Mesothelial cell of epicardium (in vitro differentiated cells): ENCODE data around the gene RBM26. TPM values are rescaled to one million over a fixed set of nuclear protein-coding genes. Genes with fewer than 3 reads are reported as not detected.

Experiments used
- DNase-seq, 2 experiments: peaks; one replicate each; pipeline ENCODE4 v3.0.0; 2021; ENCODE audit warnings: low spot score in 2 of 2; ENCODE audit not compliant: unreplicated experiment in 2 of 2
- H3K27ac Mint-ChIP-seq: 2 replicates; pipeline ENCODE4 v1.8.0; 2021; ENCODE audit warnings: mixed read lengths
- H3K27me3 Mint-ChIP-seq: 2 replicates; pipeline ENCODE4 v1.8.0; 2021; ENCODE audit warnings: low read depth, mixed read lengths
- H3K36me3 Mint-ChIP-seq: 2 replicates; pipeline ENCODE4 v1.8.0; 2021; ENCODE audit warnings: mixed read lengths
- H3K4me1 Mint-ChIP-seq: 2 replicates; pipeline ENCODE4 v1.8.0; 2021; ENCODE audit warnings: mixed read lengths
- H3K4me3 Mint-ChIP-seq: 2 replicates; pipeline ENCODE4 v1.8.0; 2021; ENCODE audit warnings: mild to moderate bottlenecking, moderate library complexity, mixed read lengths
- H3K9me3 Mint-ChIP-seq: 2 replicates; pipeline ENCODE4 v1.8.0; 2021; ENCODE audit warnings: mixed read lengths
- CTCF ChIP-seq: fragments of 200-600 bp; sonication (generic); IDR thresholded peaks from one replicate; pipeline ENCODE4 v1.5.0; 2021; ENCODE audit warnings: antibody characterized with exemption; ENCODE audit not compliant: unreplicated experiment
- total RNA-seq: library from RNA; stranded (reverse); gene quantifications from 3 replicates; pipeline ENCODE4 v1.2.1, GENCODE V29; 2021

The RBM26 gene
- total RNA-seq, 1 donor from 2014 or later = 87.3 TPM

- Mint-ChIP-seq H3K27me3 (no peaks in the 10 kb centered on the region), H3K4me3 (no peak overlapping the region), H3K27ac (no peak overlapping the region), H3K36me3 (no peaks in the 10 kb centered on the region), H3K9me3 (no peaks in the 10 kb centered on the region), H3K4me1 (peaks cover 14% of the 10 kb centered on the region)
- no peak for TF ChIP-seq CTCF
- no peak for DNase-seq
These were observed 44.1 kb upstream of the RBM26 start for GRCh38 chr13:79450110-79450509.

DNA sequence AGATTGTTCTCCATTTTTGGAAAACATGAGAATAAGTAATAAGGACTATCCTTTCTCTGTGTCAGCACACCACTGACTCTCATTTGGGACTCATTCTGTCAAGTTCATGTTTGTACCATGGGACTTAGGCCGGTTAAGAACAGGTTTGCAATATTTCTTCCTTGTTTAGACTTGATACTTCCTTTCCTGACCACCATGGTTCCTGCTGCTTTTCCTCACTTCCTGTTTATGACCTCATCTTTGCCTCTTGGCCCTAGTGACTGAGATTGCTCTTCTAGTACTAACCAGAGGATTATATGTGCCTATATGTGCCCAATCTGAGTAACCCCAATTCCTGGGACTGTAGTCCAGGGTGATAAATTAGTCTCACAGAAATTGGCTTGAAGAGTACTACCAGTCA lies 42.4 kb upstream of the RBM26 start:
- Mint-ChIP-seq H3K36me3 (no peaks in the 10 kb centered on the region), H3K27me3 (no peaks in the 10 kb centered on the region), H3K4me3 (no peak overlapping the region), H3K4me1 (peaks cover 12% of the 10 kb centered on the region), H3K27ac (no peak overlapping the region), H3K9me3 (no peaks in the 10 kb centered on the region)
- TF ChIP-seq CTCF = no peak
- DNase-seq = no peak

DNA sequence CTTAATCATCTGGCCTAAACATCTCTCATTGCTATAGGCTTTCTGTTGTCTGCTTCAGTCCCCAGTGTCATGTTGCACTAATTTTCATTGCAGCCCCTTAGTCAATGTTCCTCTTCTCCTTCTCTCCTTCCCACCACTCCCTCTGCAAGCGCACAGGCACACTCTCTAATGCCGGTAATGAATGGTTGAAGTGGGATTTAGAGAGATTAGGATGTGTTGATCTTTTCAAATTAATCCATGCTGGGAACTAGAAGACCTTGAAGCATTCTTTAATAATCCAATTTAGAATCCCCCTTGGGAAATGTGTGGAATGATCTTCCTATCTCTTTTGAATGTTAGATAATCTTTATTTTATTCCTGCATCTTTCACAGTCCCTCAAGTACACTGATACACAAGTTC lies 41.7 kb upstream of the RBM26 start:
- H3K27ac Mint-ChIP-seq = no peak overlapping the region
- H3K36me3 Mint-ChIP-seq = no peaks in the 10 kb centered on the region
- TF ChIP-seq CTCF = no peak
- DNase-seq = no peak
- H3K27me3 Mint-ChIP-seq = no peaks in the 10 kb centered on the region
- H3K4me1 Mint-ChIP-seq = peaks cover 12% of the 10 kb centered on the region
- H3K4me3 Mint-ChIP-seq = no peak overlapping the region
- H3K9me3 Mint-ChIP-seq = no peaks in the 10 kb centered on the region

DNA sequence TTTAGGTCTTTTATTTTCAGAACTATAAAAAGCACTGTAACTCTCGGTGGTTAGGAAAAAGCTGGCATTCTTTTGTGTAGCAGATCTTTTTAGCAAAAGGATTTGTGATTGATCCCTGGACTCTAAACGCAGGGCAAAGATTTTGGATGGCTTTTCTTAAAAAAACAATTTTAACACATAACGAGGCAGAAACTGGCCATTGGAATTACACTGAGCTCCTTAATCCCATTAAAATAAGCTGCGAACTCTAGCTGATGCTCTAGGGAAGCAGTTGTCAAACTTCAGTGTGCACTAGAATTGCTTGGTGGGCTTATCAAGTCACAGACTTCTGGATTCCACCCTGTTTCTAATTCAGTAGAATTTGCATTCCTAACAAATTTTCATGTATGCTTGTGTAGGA lies 41.1 kb upstream of the RBM26 start:
- Mint-ChIP-seq H3K27ac (no peak overlapping the region), H3K36me3 (no peaks in the 10 kb centered on the region), H3K27me3 (no peaks in the 10 kb centered on the region), H3K4me3 (no peak overlapping the region), H3K4me1 (peaks cover 8% of the 10 kb centered on the region), H3K9me3 (no peaks in the 10 kb centered on the region)
- no peak for TF ChIP-seq CTCF
- no peak for DNase-seq

DNA sequence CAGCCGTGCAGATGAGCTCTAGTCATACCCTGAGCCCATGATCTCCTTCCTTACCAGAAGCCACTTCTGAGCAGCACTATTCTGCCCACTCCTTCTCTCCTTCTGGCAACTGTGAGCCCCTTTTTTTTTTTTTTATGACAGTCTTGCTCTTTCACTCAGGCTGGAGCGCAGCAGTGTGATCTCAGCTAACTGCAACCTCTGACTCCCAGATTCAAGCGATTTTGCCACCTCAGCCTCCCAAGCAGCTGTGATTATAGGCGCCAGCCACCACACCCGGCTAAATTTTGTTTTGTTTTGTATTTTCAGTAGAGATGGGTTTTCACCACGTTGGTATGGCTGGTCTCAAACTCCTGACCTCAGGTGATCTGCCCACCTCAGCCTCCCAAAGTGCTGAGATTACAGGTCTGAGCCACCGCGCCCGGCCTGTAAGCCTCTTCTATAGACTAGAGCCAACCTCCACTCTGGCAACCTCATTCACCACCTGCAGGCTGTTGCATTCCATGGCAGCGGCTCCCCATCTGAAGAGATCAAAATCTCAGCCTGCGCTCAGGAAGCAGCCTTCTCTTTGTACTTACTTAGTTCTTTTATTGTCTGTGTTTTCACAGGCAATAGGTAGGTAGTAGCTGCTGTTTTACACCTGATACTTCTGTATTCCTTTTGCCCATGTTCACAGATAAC lies 40.1 kb upstream of the RBM26 start:
- Mint-ChIP-seq H3K4me3 (no peak overlapping the region), H3K27me3 (no peaks in the 10 kb centered on the region), H3K9me3 (no peaks in the 10 kb centered on the region), H3K27ac (no peak overlapping the region), H3K4me1 (no peaks in the 10 kb centered on the region), H3K36me3 (no peaks in the 10 kb centered on the region)
- TF ChIP-seq CTCF = no peak
- no peak for DNase-seq

DNA sequence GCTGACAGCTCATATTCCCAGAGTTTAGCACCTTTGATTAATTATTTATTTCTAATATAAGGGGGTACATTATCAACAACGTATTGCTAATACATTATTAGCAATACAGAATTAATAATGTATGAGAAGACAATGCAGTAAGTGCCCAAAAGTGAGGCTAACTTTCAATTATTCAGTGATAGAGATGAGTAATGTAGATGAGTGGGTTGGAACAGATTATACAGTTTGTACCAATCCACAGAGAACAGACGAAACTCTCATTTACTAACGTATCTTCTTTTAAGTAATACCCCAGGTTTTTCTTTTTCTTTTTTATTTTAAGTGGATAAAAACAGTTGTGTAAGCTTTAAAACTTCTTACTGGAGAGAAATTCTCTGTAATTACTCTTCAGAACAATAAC lies 36.7 kb upstream of the RBM26 start:
- DNase-seq = no peak
- Mint-ChIP-seq H3K4me3 (no peak overlapping the region), H3K27ac (no peak overlapping the region), H3K9me3 (no peaks in the 10 kb centered on the region), H3K4me1 (no peaks in the 10 kb centered on the region), H3K36me3 (no peaks in the 10 kb centered on the region), H3K27me3 (no peaks in the 10 kb centered on the region)
- no peak for TF ChIP-seq CTCF
